ENCODE results near the gene LCLAT1.

DNA sequence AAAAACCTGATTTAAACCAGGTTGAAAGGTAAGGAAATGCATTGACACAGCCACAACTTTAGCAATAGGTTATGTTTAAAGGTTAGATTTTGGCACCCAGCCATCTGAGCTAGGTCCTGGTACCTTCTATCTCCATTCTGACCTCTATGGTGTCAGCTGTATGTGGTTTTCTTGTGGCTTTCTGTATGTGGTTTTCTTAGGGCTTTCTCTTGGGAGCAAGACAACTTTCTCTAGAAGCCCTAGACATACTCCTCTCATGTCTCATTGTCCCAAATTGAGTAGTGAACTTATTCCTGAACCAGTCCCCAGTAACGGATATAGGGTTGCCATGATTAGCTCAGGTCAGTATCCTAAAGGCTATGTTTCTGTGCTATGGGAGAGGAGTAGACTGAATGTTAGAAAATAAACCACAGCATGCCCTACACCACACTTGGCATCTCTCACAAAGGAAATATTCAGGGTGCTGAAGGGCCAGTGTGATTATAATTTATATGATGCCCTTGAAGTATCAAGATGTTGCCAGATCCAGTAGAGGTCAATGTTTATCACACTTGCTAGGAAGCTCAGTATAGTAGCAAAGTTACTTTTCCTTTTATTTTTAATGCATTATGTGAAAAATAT is 184.1 kb downstream of the LCLAT1 start:
- TF ChIP-seq ZNF274 (IDR thresholded peaks at IDR 0.05; ENCODE audit: low read length) (no peak), ZNF274 (tag by site-specific recombination; IDR thresholded peaks at IDR 0.05; ENCODE audit: borderline replicate concordance) (no peak), MYNN (tag by site-specific recombination; IDR thresholded peaks at IDR 0.05; ENCODE audit: borderline replicate concordance) (no peak), YY1 (tag by site-specific recombination; IDR thresholded peaks at IDR 0.05) (no peak), REPIN1 (tag by site-specific recombination; IDR thresholded peaks at IDR 0.05; ENCODE audit: low read depth) (no peak), ZNF121 (tag by site-specific recombination; IDR thresholded peaks at IDR 0.05) (no peak), ZNF2 (tag by site-specific recombination; IDR thresholded peaks at IDR 0.05) (no peak), ZBTB20 (tag by site-specific recombination; IDR thresholded peaks at IDR 0.05) (no peak), MEIS1 (CRISPR knock-in tag; IDR thresholded peaks at IDR 0.05; ENCODE audit: borderline replicate concordance) (no peak)
- TF ChIP-seq, protein P1, sequence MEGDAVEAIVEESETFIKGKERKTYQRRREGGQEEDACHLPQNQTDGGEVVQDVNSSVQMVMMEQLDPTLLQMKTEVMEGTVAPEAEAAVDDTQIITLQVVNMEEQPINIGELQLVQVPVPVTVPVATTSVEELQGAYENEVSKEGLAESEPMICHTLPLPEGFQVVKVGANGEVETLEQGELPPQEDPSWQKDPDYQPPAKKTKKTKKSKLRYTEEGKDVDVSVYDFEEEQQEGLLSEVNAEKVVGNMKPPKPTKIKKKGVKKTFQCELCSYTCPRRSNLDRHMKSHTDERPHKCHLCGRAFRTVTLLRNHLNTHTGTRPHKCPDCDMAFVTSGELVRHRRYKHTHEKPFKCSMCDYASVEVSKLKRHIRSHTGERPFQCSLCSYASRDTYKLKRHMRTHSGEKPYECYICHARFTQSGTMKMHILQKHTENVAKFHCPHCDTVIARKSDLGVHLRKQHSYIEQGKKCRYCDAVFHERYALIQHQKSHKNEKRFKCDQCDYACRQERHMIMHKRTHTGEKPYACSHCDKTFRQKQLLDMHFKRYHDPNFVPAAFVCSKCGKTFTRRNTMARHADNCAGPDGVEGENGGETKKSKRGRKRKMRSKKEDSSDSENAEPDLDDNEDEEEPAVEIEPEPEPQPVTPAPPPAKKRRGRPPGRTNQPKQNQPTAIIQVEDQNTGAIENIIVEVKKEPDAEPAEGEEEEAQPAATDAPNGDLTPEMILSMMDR (tag by site-specific recombination; IDR thresholded peaks at IDR 0.05) = no peak
- TF ChIP-seq, protein P2, sequence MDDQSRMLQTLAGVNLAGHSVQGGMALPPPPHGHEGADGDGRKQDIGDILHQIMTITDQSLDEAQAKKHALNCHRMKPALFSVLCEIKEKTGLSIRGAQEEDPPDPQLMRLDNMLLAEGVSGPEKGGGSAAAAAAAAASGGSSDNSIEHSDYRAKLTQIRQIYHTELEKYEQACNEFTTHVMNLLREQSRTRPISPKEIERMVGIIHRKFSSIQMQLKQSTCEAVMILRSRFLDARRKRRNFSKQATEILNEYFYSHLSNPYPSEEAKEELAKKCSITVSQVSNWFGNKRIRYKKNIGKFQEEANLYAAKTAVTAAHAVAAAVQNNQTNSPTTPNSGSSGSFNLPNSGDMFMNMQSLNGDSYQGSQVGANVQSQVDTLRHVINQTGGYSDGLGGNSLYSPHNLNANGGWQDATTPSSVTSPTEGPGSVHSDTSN (CRISPR knock-in tag; IDR thresholded peaks at IDR 0.05) = no peak

Data from HEK293 (cell line).